Cortex of kidney (tissue), 1 donor: ENCODE measurements around the gene ST8SIA6.
"Not testable (repeated sequence)": the region's sequence is repeated elsewhere in the genome, so short reads cannot be mapped to it uniquely, and the experiment has no call there.

Experiments
- DNase-seq: peaks from one replicate; lab custom pipeline; 2025; lab: John Stamatoyannopoulos, UW

Gene ST8SIA6, protein sequence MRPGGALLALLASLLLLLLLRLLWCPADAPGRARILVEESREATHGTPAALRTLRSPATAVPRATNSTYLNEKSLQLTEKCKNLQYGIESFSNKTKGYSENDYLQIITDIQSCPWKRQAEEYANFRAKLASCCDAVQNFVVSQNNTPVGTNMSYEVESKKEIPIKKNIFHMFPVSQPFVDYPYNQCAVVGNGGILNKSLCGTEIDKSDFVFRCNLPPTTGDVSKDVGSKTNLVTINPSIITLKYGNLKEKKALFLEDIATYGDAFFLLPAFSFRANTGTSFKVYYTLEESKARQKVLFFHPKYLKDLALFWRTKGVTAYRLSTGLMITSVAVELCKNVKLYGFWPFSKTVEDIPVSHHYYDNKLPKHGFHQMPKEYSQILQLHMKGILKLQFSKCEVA

DNA sequence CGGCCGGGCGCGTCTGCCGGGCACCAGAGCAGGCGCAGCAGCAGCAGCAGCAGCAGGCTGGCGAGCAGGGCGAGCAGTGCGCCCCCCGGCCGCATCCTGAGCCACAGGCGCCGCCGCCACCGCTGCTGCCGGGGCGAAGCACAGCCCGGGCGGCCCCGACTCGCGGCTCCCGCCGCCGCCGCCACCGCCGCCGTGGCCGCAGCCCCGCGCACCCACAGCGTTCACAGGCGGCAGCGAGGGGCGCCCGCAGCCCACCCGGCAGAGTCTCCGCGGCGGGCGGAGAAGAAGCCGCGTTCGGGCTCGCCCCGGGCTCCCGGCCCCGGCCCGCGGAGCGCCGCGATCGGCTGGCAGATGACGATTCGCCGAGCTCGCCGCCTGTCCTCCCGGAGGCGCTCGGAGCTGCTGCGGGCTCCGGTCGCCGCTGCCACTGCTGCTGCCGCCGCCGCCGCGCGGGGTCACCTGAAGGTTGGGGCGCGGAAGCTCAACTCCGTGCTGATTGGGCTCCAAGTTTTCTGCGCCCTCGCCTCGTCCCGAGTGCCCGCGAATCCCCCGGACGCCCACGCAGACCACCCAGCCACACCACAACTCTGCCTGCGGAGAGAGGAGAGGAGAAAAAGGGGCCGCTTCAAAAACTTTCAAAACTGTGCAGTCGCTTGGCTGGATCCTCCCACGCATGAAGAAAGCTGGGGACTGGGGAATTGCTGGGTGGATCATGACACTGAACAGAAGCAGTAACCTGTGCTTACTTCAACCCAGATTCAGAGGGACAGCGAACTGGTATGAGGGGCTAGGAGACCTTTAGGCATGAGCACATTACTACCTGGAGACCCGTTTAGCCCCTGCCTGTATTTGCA is at the start of gene ST8SIA6:
ST8SIA6 (minus strand) TSS at position 435 of the 854 bp plus-strand sequence; CDS start at position 95, 340 bp downstream.
- no peak for DNase-seq

DNA sequence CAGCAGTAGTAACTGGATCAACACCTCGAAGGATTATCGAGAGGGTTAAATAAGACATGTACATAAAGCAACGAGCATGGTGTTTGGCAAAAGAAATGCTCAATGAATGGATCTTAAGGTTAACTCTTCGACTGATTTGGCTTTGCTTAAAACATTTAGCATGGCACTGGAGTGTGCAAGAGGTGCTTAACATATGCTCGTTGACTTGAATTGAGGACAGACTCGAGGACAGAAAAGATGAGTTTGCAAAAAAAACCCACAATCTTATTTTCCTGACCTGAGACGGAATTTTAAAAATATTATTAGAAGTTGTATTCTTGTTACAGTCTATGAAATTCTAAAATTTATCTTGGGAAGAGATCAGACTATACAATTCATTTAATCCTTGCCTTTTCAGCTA is 49.4 kb upstream of the ST8SIA6 start:
- no peak for DNase-seq

DNA sequence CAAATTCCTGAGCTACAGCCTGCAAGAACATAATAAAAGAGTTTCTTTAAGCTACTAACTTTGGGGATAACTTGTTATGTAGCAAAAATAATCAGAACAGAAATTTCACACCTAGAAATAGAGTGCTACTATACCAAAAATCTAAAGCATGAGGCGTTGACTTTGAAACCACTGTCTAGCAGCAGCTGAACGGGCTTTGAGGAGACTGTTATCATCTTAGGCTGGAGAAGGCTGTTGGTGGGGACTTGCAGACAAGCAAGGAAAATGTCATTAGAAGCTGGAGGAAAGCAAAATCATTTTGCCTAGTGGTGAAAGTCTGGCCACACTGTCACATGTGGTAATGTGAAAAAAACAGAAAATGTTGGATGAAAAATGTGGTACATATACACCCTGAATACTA is 48.4 kb upstream of the ST8SIA6 start:
- DNase-seq, result no peak

DNA sequence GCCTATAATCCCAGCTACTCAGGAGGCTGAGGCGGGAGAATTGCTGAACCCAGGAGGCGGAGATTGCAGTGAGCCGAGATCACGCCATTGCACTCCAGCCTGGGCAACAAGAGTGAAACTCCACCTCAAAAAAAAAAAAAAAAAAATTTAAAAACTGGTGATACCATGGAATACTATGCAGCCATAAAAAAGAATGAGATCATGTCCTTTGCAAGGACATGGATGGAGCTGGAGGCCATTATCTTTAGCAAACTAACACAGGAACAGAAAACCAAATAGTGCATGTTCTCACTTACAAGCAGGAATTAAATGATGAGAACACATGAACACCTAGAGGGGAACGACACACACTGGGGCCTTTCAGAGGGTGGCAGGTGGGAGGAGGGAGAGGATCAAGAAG is 44.6 kb upstream of the ST8SIA6 start:
- DNase-seq, result not testable (repeated sequence)

DNA sequence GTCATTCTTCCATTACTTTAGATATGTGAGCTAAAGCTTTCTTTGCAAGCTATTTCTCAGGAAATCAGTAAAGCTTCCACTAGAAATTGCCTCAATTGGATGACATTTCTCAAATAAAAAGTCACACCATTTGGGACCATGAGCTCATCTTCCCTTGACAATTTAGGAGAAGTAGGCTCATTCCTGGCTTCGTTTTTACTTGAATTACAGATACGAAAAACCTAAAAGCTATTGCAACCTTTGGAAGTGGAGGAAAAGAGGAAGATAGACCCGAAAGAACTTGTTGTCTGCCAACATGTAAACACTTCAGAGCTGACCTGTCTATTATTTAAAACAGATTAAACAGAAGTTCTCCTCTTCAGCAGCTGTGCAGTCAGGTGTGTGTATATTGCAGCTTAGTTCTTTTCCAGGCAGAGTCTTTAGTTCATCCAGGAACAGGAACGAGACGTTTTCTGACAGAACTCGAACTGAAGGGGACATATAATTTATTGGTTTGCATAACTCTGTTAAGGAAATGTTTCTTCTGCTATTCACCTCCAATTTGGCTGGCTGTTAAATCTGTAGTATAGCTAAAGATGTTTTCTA is 43.1 kb upstream of the ST8SIA6 start:
- DNase-seq, result no peak

DNA sequence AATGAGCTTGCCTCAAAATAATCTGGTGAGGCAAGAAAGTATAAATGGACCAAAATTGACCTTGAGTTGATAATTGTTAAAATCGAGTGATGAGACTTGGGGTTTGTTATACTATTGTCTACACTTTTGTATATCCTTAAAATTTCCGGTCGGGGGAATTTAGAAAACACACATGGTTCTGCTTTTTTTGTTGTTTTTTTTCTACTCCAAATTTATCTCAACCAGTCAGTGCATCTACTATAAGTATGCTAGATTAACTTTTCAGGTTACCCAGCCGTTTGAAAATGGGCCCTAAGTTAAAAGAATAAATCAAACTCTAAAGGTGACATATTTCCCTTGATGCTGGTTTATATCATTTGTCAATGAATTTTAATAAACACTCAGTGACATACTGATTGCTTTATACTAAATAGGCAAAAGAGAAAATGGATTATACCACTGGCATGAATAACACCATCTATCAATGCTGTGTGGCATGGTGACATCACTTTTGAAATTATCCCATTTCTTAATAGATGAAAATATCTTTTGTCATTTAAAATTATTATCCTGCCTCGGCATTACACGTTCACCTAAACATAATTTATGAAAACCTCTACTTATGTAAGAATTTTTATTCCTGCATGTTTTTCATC is 40.3 kb upstream of the ST8SIA6 start:
- no peak for DNase-seq

DNA sequence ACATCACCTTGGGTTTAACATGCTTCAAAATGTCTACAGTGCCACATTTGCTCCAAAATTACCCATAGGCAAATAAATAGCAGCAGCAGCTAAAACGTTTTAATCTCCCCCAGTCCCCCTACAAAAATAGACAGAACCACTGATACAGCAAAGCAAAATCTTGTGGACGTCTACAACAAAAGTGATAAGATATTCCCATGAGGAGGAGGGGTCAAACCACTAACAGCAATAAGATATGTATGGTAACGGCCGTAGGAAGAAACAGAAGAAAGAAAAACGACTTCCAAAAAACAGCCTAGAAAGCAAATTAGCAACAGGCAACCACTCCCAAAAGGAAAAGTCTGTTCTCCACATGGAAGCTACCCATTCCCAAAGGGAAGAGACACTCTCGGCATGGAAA is 34.5 kb upstream of the ST8SIA6 start:
- DNase-seq, result no peak

DNA sequence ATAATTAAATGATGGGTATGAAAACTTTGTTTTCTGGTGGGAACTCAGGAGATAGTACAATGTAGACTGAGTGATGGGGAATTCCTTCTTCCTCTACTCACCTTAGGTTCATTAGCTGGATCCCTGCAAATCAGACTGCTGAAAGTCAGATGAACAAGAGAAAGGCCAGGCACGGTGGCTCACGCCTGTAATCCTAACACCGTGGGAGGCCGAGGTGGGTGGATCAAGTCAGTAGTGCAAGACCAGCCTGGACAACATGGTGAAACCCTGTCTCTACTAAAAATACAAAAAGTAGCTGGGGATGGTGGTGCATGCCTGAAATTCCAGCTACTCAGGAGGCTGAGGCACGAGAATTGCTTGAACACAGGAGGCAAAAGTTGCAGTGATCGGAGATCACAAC is 28.7 kb upstream of the ST8SIA6 start:
- DNase-seq, result no peak

DNA sequence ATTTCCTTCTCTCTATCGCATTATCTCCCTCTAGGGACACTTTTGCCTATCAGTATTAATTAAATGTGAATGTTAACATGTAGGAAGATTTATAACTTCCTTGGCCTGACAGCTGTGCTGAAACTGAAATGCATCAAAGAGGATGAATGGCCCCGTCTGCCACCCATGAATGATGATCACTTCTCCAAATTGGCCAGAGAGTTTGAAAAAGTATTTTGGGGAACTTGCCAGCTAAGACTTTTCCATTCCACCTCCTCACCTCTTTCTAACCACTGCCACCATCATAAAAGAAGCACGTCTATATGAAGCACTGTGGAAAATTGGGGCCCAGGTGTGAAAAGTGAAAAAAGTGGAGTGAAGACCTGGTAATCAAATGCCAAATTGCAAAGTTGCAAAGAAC is 25.4 kb upstream of the ST8SIA6 start:
- DNase-seq, result no peak

DNA sequence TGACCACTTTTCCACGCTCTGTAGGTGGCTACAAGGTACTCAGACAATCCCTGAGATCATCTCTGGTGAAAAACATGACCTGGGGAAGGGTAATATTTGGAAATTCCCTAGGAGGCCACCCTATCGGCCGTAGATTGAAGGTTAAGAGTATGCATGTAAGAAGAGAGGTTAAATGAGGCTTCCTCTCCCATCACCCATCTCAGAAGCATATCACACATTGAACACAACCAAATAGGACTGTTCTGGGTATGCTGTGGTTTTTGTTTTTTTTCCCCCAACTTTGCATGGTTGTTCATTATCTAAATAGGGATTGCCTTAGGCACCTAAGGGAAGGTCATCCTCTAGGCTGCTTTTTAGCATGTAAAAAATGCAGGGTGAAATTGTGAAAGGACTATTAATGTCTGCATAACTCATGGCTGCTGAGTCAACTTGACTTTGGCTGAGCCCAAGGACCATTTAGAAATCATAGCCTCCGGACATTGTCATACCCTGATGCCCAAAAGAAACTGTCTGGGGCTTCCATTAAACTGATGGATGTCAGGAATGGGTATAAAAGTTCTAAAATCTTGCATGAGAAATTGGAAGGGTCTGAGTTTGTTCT is 24.7 kb upstream of the ST8SIA6 start:
- DNase-seq, result no peak

DNA sequence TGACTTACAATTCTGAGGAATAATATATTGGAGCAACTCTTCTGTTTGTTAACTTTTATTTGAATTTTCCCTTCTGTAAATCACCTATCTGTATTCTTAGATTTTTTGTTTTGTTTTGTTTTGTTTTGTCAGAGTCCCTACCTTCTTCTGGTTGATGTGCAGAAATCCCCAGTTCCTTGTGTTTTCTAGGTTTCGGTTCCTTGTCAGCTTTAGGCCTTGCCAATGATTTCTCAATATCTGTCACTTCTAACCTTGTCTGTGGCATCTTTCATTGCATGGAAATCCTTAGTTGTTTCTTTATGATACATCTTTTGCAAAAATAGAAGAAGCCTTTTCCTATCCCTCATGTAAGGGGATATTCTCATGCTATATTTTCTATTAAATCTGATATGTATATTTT is 21.7 kb upstream of the ST8SIA6 start:
- no peak for DNase-seq

DNA sequence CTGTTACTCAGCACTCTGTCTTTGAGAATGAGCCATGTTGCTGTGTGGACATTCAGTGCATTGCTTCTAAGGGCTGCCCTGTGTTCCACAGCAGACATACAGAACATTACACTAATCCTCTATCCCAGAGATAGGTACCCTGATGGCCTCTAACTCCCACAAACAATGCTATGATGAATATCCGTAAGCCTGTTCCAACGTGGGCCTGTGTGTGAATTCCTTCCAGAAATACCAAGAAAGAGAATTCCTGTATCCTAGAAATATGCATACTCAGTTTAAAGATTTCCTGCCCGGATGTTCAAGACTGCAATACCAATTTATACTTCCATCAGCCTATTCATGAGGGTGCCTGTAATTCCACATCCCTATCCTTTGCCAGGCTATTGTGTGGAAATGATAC is 21.3 kb upstream of the ST8SIA6 start:
- no peak for DNase-seq

DNA sequence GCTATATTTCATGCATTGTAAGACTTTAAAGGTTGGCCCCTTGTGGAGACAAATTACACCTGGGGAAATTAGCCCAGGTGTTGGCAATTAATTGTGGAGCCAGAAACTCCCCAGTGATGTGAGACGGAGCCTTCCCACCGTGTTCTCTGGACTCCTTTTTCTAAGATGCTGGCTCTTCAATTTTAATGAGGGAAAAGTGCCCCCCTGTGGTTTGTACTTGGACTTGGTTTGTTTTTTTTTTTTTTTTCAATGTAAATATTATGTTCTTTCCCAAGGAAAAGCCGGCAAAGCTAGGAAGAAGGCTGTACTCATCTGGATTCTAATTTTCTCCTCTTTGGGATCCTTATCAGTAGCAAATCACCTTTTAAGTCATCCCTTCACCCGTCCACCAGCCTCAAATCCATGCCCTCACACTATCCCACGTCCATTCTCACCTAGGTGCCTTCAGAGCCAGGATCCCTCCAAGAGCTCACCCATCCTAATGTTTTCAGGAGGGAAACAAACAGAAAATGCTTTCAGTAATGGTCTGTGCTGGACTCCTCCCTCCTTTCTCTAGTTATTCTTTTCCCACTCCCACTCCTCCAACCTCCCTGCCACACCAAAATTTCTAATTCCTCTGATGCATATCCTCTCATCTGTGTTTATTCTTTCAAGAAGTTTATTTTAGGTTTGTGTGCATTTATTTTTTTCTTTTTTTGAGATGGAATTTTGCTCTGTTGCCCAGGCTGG is 20.4 kb upstream of the ST8SIA6 start:
- DNase-seq, result no peak

DNA sequence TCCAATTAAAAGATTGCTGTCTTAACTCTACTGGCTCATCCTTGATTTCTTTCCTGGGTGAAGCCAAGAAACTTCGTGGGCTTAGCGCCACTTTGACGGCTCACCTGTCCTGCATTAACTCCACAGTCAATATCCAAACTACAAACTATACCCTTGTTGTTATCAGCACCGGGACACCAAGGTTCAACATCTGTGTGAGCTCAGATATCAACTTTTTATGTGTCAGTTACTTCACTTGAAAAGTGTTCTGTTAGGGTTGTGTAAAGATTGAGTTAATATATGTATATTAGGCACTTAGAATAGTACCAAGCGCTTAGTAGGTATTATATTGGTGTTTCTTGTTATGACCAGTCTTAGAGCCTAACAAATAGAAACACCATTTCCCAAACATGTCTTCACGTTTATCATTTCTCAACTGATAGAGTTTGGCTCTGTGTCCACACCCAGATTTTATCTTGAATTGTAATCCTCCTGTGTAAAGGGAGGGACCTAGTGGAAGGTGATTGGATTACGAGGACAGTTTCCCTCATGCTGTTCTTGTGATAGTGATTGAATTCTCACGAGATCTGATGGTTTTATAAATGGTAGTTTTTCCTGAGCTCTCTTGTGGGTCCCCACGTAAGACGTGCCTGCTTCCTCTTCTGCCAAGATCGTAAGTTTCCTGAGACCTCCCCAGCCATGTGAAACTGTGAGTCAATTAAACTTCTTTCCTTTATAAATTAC is 19.0 kb upstream of the ST8SIA6 start:
- DNase-seq, result no peak

DNA sequence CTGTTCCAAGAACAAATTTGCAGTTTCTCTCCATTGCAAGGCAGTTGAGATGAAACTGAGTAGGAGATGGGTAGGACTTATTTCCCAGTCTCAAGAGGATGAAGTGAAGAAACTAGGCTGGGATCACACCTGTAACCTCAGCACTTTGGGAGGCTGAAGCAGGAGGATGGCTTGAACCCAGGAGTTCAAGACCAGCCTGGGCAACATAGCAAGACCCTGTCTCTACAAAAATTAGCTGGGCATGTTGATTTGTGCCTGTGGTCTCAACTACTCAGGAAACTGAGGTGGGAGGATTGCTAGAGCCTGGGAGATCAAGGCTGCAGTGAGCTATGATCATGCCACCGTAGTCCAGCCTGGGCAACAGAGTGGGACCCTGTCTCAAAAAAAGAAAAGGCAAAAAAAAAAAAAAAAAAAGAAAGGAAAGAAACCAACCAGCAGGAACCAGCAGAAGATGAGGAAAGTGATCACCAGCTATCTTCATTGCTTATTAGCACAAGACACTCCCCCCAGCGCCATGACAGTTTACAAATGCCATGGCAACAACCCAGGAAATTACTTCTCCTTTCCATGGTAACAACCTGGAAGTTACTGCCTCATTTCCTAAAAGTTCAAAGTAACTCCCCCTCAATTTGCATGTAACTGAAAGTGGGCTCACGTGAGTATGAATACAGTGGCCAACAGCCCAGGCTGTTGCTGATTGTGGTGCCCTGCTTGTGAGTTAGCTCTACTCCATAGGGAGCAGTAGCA is 18.3 kb upstream of the ST8SIA6 start:
- no peak for DNase-seq

DNA sequence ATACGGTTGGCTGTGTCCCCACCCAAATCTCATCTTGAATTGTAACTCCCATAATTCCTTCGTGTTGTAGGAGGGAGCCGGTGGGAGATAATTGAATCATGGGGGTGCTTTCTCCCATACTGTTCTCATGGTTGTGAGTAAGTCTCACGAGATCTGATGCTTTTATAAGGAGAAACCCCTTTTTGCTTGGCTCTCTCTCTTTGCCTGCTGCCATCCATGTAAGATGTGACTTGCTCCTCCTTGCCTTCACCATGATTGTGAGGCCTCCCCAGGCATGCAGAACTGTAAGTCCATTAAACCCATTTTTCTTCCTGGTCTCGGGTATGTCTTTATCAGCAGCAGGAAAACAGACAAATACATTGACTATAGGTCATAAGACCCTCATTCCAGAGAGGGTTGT is 15.9 kb upstream of the ST8SIA6 start:
- no peak for DNase-seq

DNA sequence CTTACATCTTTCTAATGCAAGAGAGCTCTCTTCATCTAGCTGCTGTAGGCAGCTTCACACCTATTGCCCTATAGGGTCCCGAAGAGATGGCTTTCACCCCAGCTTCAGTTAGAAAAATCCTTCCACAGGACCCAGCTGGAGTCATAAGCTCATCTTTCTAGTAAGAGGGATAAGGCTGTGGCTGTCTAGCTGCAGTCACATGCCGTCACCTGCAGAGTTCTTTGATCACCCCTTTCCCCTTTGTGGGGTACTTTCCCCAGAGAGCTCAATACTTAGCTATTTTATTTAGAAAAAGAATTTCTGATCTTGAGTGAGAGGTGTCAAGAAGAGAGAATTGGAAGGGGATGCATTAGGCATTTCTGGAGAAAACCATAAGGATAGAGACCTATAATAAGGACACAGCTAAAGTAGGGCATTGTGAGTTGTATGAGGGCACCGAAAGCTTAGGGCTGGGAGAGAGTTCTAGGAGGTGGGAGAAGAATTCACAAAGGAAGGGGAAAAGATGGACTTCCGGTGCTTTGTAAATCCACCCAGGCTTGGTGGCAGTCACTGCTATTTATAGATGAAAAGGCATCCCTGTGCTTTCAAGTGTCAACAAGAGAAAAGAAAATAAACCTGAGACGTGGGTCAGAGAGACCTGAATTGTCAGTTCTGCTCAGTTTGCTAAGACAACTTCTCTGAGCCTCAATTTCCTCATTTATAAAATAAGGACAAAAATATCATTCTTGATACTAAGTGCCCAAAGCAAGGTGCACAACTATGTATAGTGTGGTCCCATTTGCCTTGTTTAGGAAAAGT is 11.1 kb upstream of the ST8SIA6 start:
- DNase-seq, result no peak

DNA sequence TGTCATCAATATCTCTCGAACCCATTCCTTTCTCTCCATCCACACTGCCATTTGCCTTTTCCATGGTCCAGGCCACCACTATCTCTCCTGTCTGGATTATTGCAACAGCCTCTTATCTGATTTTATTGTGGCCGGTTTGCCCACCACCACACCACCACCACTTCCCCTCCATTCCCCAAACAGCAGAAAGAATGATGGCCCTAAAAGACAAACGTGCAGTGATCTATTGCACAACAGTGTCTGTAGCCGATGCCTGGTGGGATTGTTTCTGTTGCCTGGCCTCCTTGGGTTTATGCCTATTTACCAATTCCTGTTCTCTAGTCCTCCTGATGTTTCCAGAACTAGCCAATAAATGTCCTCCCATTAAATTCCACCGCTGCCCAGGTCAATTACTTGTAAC is 10.2 kb upstream of the ST8SIA6 start:
- no peak for DNase-seq

DNA sequence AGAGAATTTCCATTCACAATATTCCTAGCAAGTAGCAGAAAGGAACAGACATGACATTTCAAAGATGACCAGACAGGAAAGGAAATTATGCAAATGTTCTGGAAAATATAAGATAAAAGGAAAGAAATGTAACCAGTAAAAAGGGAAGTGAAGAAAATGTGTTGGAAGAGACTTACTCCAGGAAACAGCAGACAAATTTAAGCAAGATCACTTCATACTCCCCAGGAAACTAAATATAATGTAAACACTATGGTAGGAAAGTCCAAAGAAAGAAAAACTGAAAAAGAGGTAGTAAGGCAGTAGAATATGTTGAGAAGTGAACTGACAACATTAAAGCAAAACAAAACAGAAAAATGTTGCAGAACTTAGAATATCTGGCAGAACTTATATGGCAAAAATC is 6.4 kb upstream of the ST8SIA6 start:
- DNase-seq, result no peak
